Endodermal cell (in vitro differentiated cells): Measurements from ENCODE around the gene NR2E3. TPM values are rescaled to one million over a fixed set of nuclear protein-coding genes. Genes with fewer than 3 reads are reported as not detected.

Experiments used
- DNase-seq: peaks from one replicate; pipeline ENCODE4 v3.0.0-alpha.2; 2017
- H3K27ac ChIP-seq: 2 replicates; pipeline ENCODE4 v1.5.1; 2013; ENCODE audit warnings: mild to moderate bottlenecking, low read depth, low read length, moderate library complexity
- H3K27me3 ChIP-seq: 2 replicates; pipeline ENCODE4 v1.6.1; 2013; ENCODE audit warnings: mild to moderate bottlenecking, low read length, moderate library complexity; ENCODE audit not compliant: insufficient read depth, control insufficient read depth, poor library complexity, severe bottlenecking
- H3K36me3 ChIP-seq: 2 replicates; pipeline ENCODE4 v1.7.0; 2013; ENCODE audit warnings: mild to moderate bottlenecking, low read length, moderate library complexity; ENCODE audit not compliant: control insufficient read depth, insufficient read depth
- H3K4me1 ChIP-seq: one replicate; pipeline ENCODE4 v1.7.0; 2013; ENCODE audit warnings: low read length; ENCODE audit not compliant: control insufficient read depth, insufficient read depth
- H3K4me3 ChIP-seq: 2 replicates; pipeline ENCODE4 v1.5.1; 2013; ENCODE audit warnings: mild to moderate bottlenecking, low read length, moderate library complexity
- H3K9ac ChIP-seq: 2 replicates; pipeline ENCODE4 v1.6.1; 2013; ENCODE audit warnings: mild to moderate bottlenecking, low read length, moderate library complexity; ENCODE audit not compliant: poor library complexity, severe bottlenecking; ENCODE audit errors: extremely low read depth
- H3K9me3 ChIP-seq: 2 replicates; pipeline ENCODE4 v1.6.1; 2013; ENCODE audit warnings: mild to moderate bottlenecking, low read length, moderate library complexity; ENCODE audit not compliant: control insufficient read depth
- H3K27ac Mint-ChIP-seq: 2 replicates; pipeline ENCODE4 v1.8.0; 2020; ENCODE audit warnings: mixed read lengths
- H3K27me3 Mint-ChIP-seq: 2 replicates; pipeline ENCODE4 v1.8.0; 2021; ENCODE audit warnings: mild to moderate bottlenecking, mixed read lengths; ENCODE audit not compliant: insufficient read depth
- H3K36me3 Mint-ChIP-seq: 2 replicates; pipeline ENCODE4 v1.8.0; 2020; ENCODE audit warnings: low read depth, mixed read lengths
- H3K4me1 Mint-ChIP-seq: 2 replicates; pipeline ENCODE4 v1.8.0; 2020; ENCODE audit warnings: mixed read lengths
- H3K4me3 Mint-ChIP-seq: 2 replicates; pipeline ENCODE4 v1.8.0; 2020; ENCODE audit warnings: mild to moderate bottlenecking, moderate library complexity, mixed read lengths
- H3K9me3 Mint-ChIP-seq: 2 replicates; pipeline ENCODE4 v1.8.0; 2020; ENCODE audit warnings: mild to moderate bottlenecking, mixed read lengths
- CTCF ChIP-seq: fragments of 200-600 bp; sonication (generic); conservative IDR thresholded peaks from 2 replicates; pipeline ENCODE4 v1.5.0; 2021; ENCODE audit warnings: antibody characterized with exemption, mild to moderate bottlenecking
- WGBS, 2 experiments: methylation state at CpG; one replicate each; pipeline versions ENCODE4 v1.1.5 to v1.1.7; 2013; ENCODE audit warnings: missing lambda C conversion rate in 2 of 2, mixed read lengths in 1 of 2; ENCODE audit not compliant: insufficient coverage in 1 of 2, insufficient read length in 1 of 2; 5-methylcytosine and 5-hydroxymethylcytosine counted together
- total RNA-seq, 2 donors: library from RNA; stranded (reverse); fragmentation: NEBNext Ultra II Directional in 1 of 2; extraction: Animal tissue kit (Norgen Biotek cat#: 25700) in 1 of 2; gene quantifications; 2 replicates in 1 of 2; 3 replicates in 1 of 2; pipeline ENCODE4 v1.2.1, GENCODE V29; 2021

NR2E3 gene
- total RNA-seq, 2 donors from 2014 or later: 0.15 to 0.55 TPM

- Histone ChIP-seq H3K9ac (no peak overlapping the region), H3K4me1 (no peaks in the 10 kb centered on the region), H3K36me3 (no peaks in the 10 kb centered on the region), H3K9me3 (no peaks in the 10 kb centered on the region), H3K27ac (no peak overlapping the region), H3K4me3 (no peak overlapping the region), H3K27me3 (no peaks in the 10 kb centered on the region)
- H3K9me3 Mint-ChIP-seq: no peaks in the 10 kb centered on the region
- H3K27ac Mint-ChIP-seq: peak overlapping the region; percentile 72
- H3K36me3 Mint-ChIP-seq: no peaks in the 10 kb centered on the region
- WGBS, 2 experiments: 38 to 44% methylated on average over 3 to 13 of the region's 13 CpGs
- TF ChIP-seq CTCF: peak; percentile 87
- peaks cover 8% of the 10 kb centered on the region for H3K4me1 Mint-ChIP-seq
- H3K27me3 Mint-ChIP-seq: no peaks in the 10 kb centered on the region
- DNase-seq: peak; percentile 82
- no peak overlapping the region for H3K4me3 Mint-ChIP-seq
Observed at GRCh38 chr15:71780115-71780976, 30.0 kb upstream of the NR2E3 start.

GRCh38 chr15:71781179-71781964, 29.0 kb upstream of the NR2E3 start:
- no peak for TF ChIP-seq CTCF
- H3K4me3 Mint-ChIP-seq: no peak overlapping the region
- Histone ChIP-seq H3K4me1 (no peaks in the 10 kb centered on the region), H3K9ac (no peak overlapping the region), H3K27me3 (no peaks in the 10 kb centered on the region), H3K36me3 (no peaks in the 10 kb centered on the region), H3K9me3 (no peaks in the 10 kb centered on the region), H3K27ac (no peak overlapping the region), H3K4me3 (no peak overlapping the region)
- H3K4me1 Mint-ChIP-seq: peaks cover 8% of the 10 kb centered on the region
- H3K9me3 Mint-ChIP-seq: no peaks in the 10 kb centered on the region
- H3K36me3 Mint-ChIP-seq: no peaks in the 10 kb centered on the region
- WGBS, 2 experiments: 88 to 97% methylated on average over 4 to 9 of the region's 9 CpGs
- no peaks in the 10 kb centered on the region for H3K27me3 Mint-ChIP-seq
- no peak for DNase-seq
- H3K27ac Mint-ChIP-seq: no peak overlapping the region

GRCh38 chr15:71781965-71782265, 28.4 kb upstream of the NR2E3 start:
- Histone ChIP-seq H3K4me1 (no peaks in the 10 kb centered on the region), H3K9ac (no peak overlapping the region), H3K27me3 (no peaks in the 10 kb centered on the region), H3K36me3 (no peaks in the 10 kb centered on the region), H3K4me3 (no peak overlapping the region), H3K27ac (no peak overlapping the region), H3K9me3 (no peaks in the 10 kb centered on the region)
- Mint-ChIP-seq H3K9me3 (no peaks in the 10 kb centered on the region), H3K36me3 (no peaks in the 10 kb centered on the region), H3K4me3 (no peak overlapping the region), H3K27me3 (no peaks in the 10 kb centered on the region), H3K27ac (no peak overlapping the region), H3K4me1 (peaks cover 8% of the 10 kb centered on the region)
- DNase-seq: no peak
- no peak for TF ChIP-seq CTCF
- WGBS, 2 experiments: 92 to 96% methylated on average over 7 of the region's 8 CpGs
